K562 (cell line): ENCODE measurements around the gene CYP24A1. TPM values are rescaled to one million over a fixed set of nuclear protein-coding genes. Genes with fewer than 3 reads are reported as not detected.

Experiments
- ATAC-seq: fragments of 200-7000 bp; cut with Tn5 transposase; 3 replicates; pipeline ENCODE4 v1.9.1; 2020; ENCODE audit warnings: moderate library complexity
- BruUV-seq: library from RNA; stranded (reverse); fragments of 400-500 nt; replicated peaks from 2 replicates; lab custom pipeline; 2021; lab: Mats Ljungman, UMichigan
- CTCF ChIA-PET: fragments of 300-600 bp; formaldehyde crosslinking; extraction: SDS; loops from one replicate; lab custom pipeline; 2021; ENCODE audit warnings: low intra/inter-chr PET ratio; lab: Yijun Ruan, JAX
- POLR2A ChIA-PET: fragments of 300-600, 350-650 bp; sonication (Branson Sonifier 250); formaldehyde crosslinking; extraction: SDS; loops from one replicate; lab custom pipeline; 2021; ENCODE audit warnings: antibody characterized with exemption, inconsistent platforms; lab: Yijun Ruan, JAX
- DNase-seq, 4 experiments: peaks; one replicate each; pipeline versions ENCODE4 v3.0.0 to v3.0.0-alpha.2; 2011 to 2018; ENCODE audit warnings: low spot score in 3 of 4, mixed read lengths in 3 of 4; ENCODE audit errors: extremely low read depth in 1 of 4
- FAIRE-seq: peaks from 2 replicates; lab custom pipeline; 2011; peaks lifted over from hg19 to GRCh38; lab: Jason Lieb, UNC
- H2AFZ ChIP-seq: 2 replicates; pipeline ENCODE4 v1.6.0; 2011; ENCODE audit warnings: low read depth, low read length, control low read depth, inconsistent platforms
- H3K27ac ChIP-seq: fragments of 200-600 bp; 3 replicates; pipeline ENCODE4 v1.8.0; 2011; ENCODE audit warnings: low read depth, mild to moderate bottlenecking, control low read depth, inconsistent platforms, low read length, moderate library complexity, mixed read lengths; ENCODE audit errors: extremely low read depth
- H3K27me3 ChIP-seq, 2 experiments: fragments of 300-600 bp in 1 of 2; 2 replicates in 1 of 2; 3 replicates in 1 of 2; pipeline versions ENCODE4 v1.6.0 to v1.8.0; 2011; ENCODE audit warnings: inconsistent platforms in 2 of 2, low read length in 2 of 2, mild to moderate bottlenecking in 1 of 2, mixed read lengths in 1 of 2, moderate library complexity in 1 of 2; ENCODE audit not compliant: control insufficient read depth in 2 of 2, insufficient read depth in 2 of 2
- H3K36me3 ChIP-seq: fragments of 300-600 bp; 3 replicates; pipeline ENCODE4 v1.8.0; 2011; ENCODE audit warnings: mild to moderate bottlenecking, low read length, inconsistent platforms; ENCODE audit not compliant: control insufficient read depth, insufficient read depth
- H3K4me1 ChIP-seq, 2 experiments: fragments of 200-600 bp in 1 of 2; replicated peaks in 1 of 2; 2 replicates in 1 of 2; 3 replicates in 1 of 2; pipeline versions ENCODE4 v1.5.1 to v1.8.0; 2011; ENCODE audit warnings: inconsistent platforms in 2 of 2, low read length in 2 of 2, mild to moderate bottlenecking in 1 of 2, mixed read lengths in 1 of 2, moderate library complexity in 1 of 2; ENCODE audit not compliant: control insufficient read depth in 2 of 2, insufficient read depth in 2 of 2
- H3K4me2 ChIP-seq: 2 replicates; pipeline ENCODE4 v1.6.1; 2011; ENCODE audit warnings: low read length, control low read depth, inconsistent platforms, mixed read lengths; ENCODE audit not compliant: insufficient read depth
- H3K4me3 ChIP-seq: fragments of 200-600 bp; sonication (generic), shearing (Covaris generic); 2 replicates; pipeline ENCODE4 v1.5.1; 2016; ENCODE audit warnings: control low read depth, inconsistent platforms
- H3K79me2 ChIP-seq: fragments of 200-600 bp; 3 replicates; pipeline ENCODE4 v1.8.0; 2011; ENCODE audit warnings: low read length, inconsistent platforms; ENCODE audit not compliant: control insufficient read depth, insufficient read depth
- H3K9ac ChIP-seq, 2 experiments: 2 replicates each; pipeline versions ENCODE4 v1.6.0 to v1.6.1; 2011; ENCODE audit warnings: low read depth in 2 of 2, low read length in 2 of 2, control low read depth in 1 of 2, inconsistent platforms in 1 of 2, mild to moderate bottlenecking in 1 of 2, mixed read lengths in 1 of 2; ENCODE audit not compliant: insufficient read depth in 1 of 2
- H3K9me1 ChIP-seq: one replicate; pipeline ENCODE4 v1.6.0; 2011; ENCODE audit warnings: inconsistent platforms, mild to moderate bottlenecking, low read length, moderate library complexity; ENCODE audit not compliant: control insufficient read depth, insufficient read depth
- H3K9me3 ChIP-seq: replicated peaks from 2 replicates; pipeline ENCODE4 v1.5.1; 2011; ENCODE audit warnings: low read depth, low read length, inconsistent platforms; ENCODE audit not compliant: control insufficient read depth, insufficient read depth
- H4K20me1 ChIP-seq: replicated peaks from 2 replicates; pipeline ENCODE4 v1.6.1; 2011; ENCODE audit warnings: low read length, inconsistent platforms, mixed read lengths; ENCODE audit not compliant: control insufficient read depth, insufficient read depth
- ARID2 ChIP-seq: fragments of 450-650 bp; IDR thresholded peaks from 2 replicates; pipeline ENCODE4 v1.6.1; 2017; ENCODE audit warnings: antibody characterized with exemption, mild to moderate bottlenecking
- C11orf30 ChIP-seq: fragments of 450-650 bp; IDR thresholded peaks from 2 replicates; pipeline ENCODE4 v1.6.1; 2016; ENCODE audit warnings: low read depth, mild to moderate bottlenecking
- ELK1 ChIP-seq: sonication (generic); formaldehyde crosslinking; IDR thresholded peaks from 2 replicates; pipeline ENCODE4 v1.8.1; 2022; ENCODE audit warnings: missing genetic modification reagents
- EP300 ChIP-seq: IDR thresholded peaks from 2 replicates; pipeline ENCODE4 v1.6.1; 2012; ENCODE audit warnings: low read length, improper control_type of control experiment
- EZH2 ChIP-seq: IDR thresholded peaks from 2 replicates; pipeline ENCODE4 v1.6.1; 2012; ENCODE audit warnings: low read depth, mild to moderate bottlenecking, inconsistent platforms, low read length, borderline replicate concordance
- HMBOX1 ChIP-seq: sonication (generic); IDR thresholded peaks from 2 replicates; pipeline ENCODE4 v1.6.1; 2016
- MAFG ChIP-seq: fragments of 450-650 bp; conservative IDR thresholded peaks from 2 replicates; pipeline ENCODE4 v1.6.1; 2016; ENCODE audit warnings: missing genetic modification characterization, missing compliant biosample characterization
- MAFK ChIP-seq: IDR thresholded peaks from 2 replicates; pipeline ENCODE4 v1.6.1; 2011; ENCODE audit warnings: low read length, improper control_type of control experiment
- MAX ChIP-seq: sonication (generic); formaldehyde crosslinking; IDR thresholded peaks from 2 replicates; pipeline ENCODE4 v1.9.0; 2022; ENCODE audit warnings: mild to moderate bottlenecking, missing genetic modification reagents
- PTRF ChIP-seq: fragments of 450-650 bp; IDR thresholded peaks from 2 replicates; pipeline ENCODE4 v1.6.1; 2016; ENCODE audit warnings: mild to moderate bottlenecking, missing genetic modification characterization, missing compliant biosample characterization
- ZBTB11 ChIP-seq, 3 experiments: fragments of 200-800 bp in 1 of 3; fragments of 250-450 bp in 1 of 3; fragments of 450-650 bp in 1 of 3; sonication (Bioruptor Pico) in 1 of 3; sonication (Bioruptor generic) in 1 of 3; formaldehyde crosslinking in 1 of 3; IDR thresholded peaks; 2 replicates each; pipeline versions ENCODE4 v1.6.1 to v1.8.0; 2016 to 2022; ENCODE audit warnings: mild to moderate bottlenecking in 2 of 3, missing genetic modification characterization in 2 of 3, missing compliant biosample characterization in 1 of 3, moderate library complexity in 1 of 3
- ZC3H8 ChIP-seq: fragments of 450-650 bp; IDR thresholded peaks from 2 replicates; pipeline ENCODE4 v1.6.1; 2017
- ZNF121 ChIP-seq: sonication (generic); formaldehyde crosslinking; conservative IDR thresholded peaks from 2 replicates; pipeline ENCODE4 v1.8.0; 2022; ENCODE audit warnings: missing genetic modification reagents
- ZNF316 ChIP-seq: fragments of 450-650 bp; IDR thresholded peaks from 2 replicates; pipeline ENCODE4 v1.6.1; 2016
- ZNF512 ChIP-seq: IDR thresholded peaks from 2 replicates; pipeline ENCODE4 v1.6.1; 2016; ENCODE audit warnings: missing genetic modification characterization, missing compliant biosample characterization
- ZNF707 ChIP-seq: fragments of 250-450 bp; sonication (Bioruptor Pico); conservative IDR thresholded peaks from 2 replicates; pipeline ENCODE4 v1.8.0; 2022; ENCODE audit warnings: inconsistent platforms, mild to moderate bottlenecking, moderate library complexity
- WGBS: fragments of 100-300 bp; shearing (Covaris generic); methylation state at CpG from one replicate; pipeline ENCODE4 v1.1.6; 2016; ENCODE audit warnings: low coverage, mixed read lengths; ENCODE audit not compliant: insufficient coverage; ENCODE audit errors: missing lambda C conversion rate; 5-methylcytosine and 5-hydroxymethylcytosine counted together
- in situ Hi-C: fragments of 300-500 bp; cut with MboI; formaldehyde crosslinking; loops from 4 replicates; pipeline ENCODE4 v1.15.0; 2018; ENCODE audit warnings: inconsistent platforms, mixed read lengths
- intact Hi-C: fragments of 100-400 bp; cut with micrococcal nuclease; formaldehyde crosslinking; loops from 2 replicates; pipeline ENCODE4 v1.14.2; 2022
- polyA plus RNA-seq, 8 experiments: library from polyadenylated mRNA; depleted of rRNA in 4 of 8; stranded (reverse) in 5 of 8; unstranded in 3 of 8; fragments of >200 nt; fragmentation: Nextera tagmentation in 2 of 8; fragmentation: Illumina TruSeq in 1 of 8; extraction: Ambion mirVana in 2 of 8; extraction: Trizol in 1 of 8; gene quantifications; 2 replicates each; pipeline versions ENCODE4 v1.2.1 to v1.2.3, GENCODE V29; 2011 to 2014; ENCODE audit warnings: inconsistent platforms in 1 of 8, missing spikeins in 1 of 8
- total RNA-seq, 7 experiments: library from RNA; depleted of rRNA in 6 of 7; stranded (reverse); fragments of >200 nt in 6 of 7; fragmentation: Illumina TruSeq in 2 of 7; extraction: Trizol in 2 of 7; gene quantifications; 2 replicates each; pipeline versions ENCODE4 v1.2.1 to v1.2.3, GENCODE V29; 2011 to 2021; ENCODE audit warnings: low replicate concordance in 1 of 7

Gene CYP24A1
- total and polyA plus RNA-seq, 9 of the 15 experiments (the other 6 are each of a cell fraction or from before 2014, with no cell fraction given), result 0.04 TPM; not detected in 8

- H3K79me2 ChIP-seq, result no peaks in the 10 kb centered on the region
- in situ Hi-C loops, result loop anchor here (25.0 kb wide), 1 partner anchor 639 kb away; no protein-coding TSS in a partner anchor
- 0% methylated on average over 4 of the region's 4 CpGs for WGBS
- CTCF ChIA-PET, result no interaction called here
- no peak overlapping the region for H3K4me2 ChIP-seq
- intact Hi-C loops, result no loop called here
- peaks cover 3 to 15% of the 10 kb centered on the region in 2 experiments; a peak in 3 of 5 replicates for H3K27me3 ChIP-seq
- no peak overlapping the region for H3K9ac ChIP-seq
- H3K27ac ChIP-seq, result no peak overlapping the region
- ATAC-seq (no peak), FAIRE-seq (no peak), DNase-seq (no peak)
- no peaks in the 10 kb centered on the region; a peak in 1 of 5 replicates for H3K4me1 ChIP-seq
- H3K4me3 ChIP-seq, result no peak overlapping the region
- no peaks in the 10 kb centered on the region for H3K9me1 ChIP-seq
- no peaks in the 10 kb centered on the region for H3K36me3 ChIP-seq
- BruUV-seq, result no TSS peak
- H3K9me3 ChIP-seq, result no peaks in the 10 kb centered on the region
- POLR2A ChIA-PET, result no interaction called here
- no peaks in the 10 kb centered on the region for H4K20me1 ChIP-seq
- H2AFZ ChIP-seq, result no peak overlapping the region
- TF ChIP-seq MAFK (0 out of 2 replicates have a peak, but pooled peaks have one; percentile 2), MAFG (tag) (no peak; the same call in 1 of the 2 replicates), ZNF121 (CRISPR knock-in tag) (no peak), HMBOX1 (no peak), ZNF512 (tag) (no peak), PTRF (tag) (no peak), ZC3H8 (no peak), ZNF316 (peak; percentile 38; the same call in 1 of the 2 replicates), ARID2 (no peak), EP300 (no peak), ELK1 (CRISPR knock-in tag) (no peak), EZH2 (no peak), ZBTB11 (CRISPR knock-in tag; IDR thresholded peaks at IDR 0.05) (peak in 1 of 3 experiments; percentile 66; a peak in 2 of 6 replicates), MAX (CRISPR knock-in tag) (no peak), C11orf30 (peak; percentile 47; the same call in 1 of the 2 replicates), ZNF707 (CRISPR knock-in tag) (no peak)
Observed at GRCh38 chr20:54201268-54201846, 27.6 kb upstream of the CYP24A1 start.
